ENCODE results near the gene SMAP2.
A peak's percentile ranks its signal among the peaks of the same experiment; 100 is the strongest.
"Not testable (repeated sequence)": the region's sequence is repeated elsewhere in the genome, so short reads cannot be mapped to it uniquely, and the experiment has no call there.

The SMAP2 gene

GRCh38 chr1:40373323-40374283 lies at the start of gene SMAP2:
SMAP2 (plus strand) TSS chr1:40373727; CDS start chr1:40374121, 394 bp downstream.
- H3K4me3 ChIP-seq (ENCODE audit: low read depth, low read length) = peak within 1 kb of the TSS; percentile 69

- H3K4me3 ChIP-seq (ENCODE audit: low read depth, low read length) = not testable (repeated sequence)
Measured at GRCh38 chr1:40331403-40331802, 42.1 kb upstream of the SMAP2 start.

DNA sequence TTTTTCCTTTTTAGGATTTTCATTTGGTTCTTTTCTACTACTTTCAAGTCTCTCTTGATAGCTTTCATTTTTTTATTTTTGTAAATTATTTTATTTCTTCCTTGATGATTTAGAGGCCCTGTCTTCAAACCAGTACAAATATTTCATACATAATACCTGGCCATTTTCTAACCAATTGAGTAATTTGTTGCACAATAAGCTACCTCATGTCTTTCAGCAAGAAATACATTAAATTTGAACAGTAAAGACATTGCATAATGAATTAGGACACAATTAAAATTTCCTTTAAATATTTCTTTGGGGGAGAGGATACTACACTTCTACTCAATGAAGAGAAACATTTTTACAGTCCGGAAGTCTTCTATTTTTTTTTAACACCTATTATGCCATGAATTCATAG lies 40.8 kb upstream of the SMAP2 start:
- no peak overlapping the region for H3K4me3 ChIP-seq (ENCODE audit: low read depth, low read length)

GRCh38 chr1:40337443-40337842 lies 36.1 kb upstream of the SMAP2 start:
- no peak overlapping the region for H3K4me3 ChIP-seq (ENCODE audit: low read depth, low read length)

GRCh38 chr1:40338745-40339419 lies 34.6 kb upstream of the SMAP2 start:
- H3K4me3 ChIP-seq (ENCODE audit: low read depth, low read length) = no peak overlapping the region

DNA sequence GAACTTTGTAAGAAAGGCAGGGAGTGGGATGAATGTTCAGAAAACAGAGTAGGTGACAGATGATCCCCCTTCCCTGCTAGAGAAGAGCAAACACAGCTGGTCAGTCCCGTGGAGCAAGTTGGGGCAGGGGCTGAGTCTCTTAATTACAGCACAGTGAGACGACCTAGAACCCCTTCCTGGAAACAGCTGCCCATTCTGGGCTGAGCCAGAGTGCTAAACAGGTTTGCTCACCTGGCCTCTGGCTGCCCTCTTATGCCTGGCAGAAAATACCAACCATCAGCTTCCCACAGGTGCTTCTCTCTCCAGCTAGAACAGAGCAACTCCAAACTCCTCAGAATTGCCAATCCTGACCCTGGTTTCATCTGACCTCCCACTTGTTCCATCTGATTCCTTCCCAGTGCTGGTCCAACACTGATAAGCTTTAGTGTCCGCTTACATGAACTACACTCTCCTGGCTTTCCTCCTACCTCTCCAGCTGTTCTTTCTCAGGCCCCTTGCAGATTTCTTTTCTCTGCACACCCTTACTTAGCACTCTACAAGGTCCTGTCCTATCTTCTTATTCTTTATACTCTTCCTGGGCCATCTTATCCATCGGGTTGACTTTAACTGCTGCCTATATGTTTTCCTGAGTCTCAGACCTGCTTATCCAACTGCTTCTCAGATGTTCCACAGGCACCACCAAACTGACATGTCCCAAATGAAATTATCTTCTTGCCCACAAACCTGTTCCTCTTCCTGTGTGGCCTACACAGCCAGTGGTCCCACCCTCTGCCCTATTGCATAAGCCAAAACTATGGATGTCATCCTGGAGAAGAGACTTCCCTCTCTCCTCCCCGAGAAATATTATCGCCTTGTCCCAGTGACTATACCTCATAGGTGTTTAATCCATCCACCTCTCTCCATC lies 33.9 kb upstream of the SMAP2 start:
- H3K4me3 ChIP-seq (ENCODE audit: low read depth, low read length) = no peak overlapping the region

GRCh38 chr1:40341491-40342380 lies 31.8 kb upstream of the SMAP2 start:
- no peak overlapping the region for H3K4me3 ChIP-seq (ENCODE audit: low read depth, low read length)

GRCh38 chr1:40342381-40342717 lies 31.2 kb upstream of the SMAP2 start:
- H3K4me3 ChIP-seq (ENCODE audit: low read depth, low read length) = not testable (repeated sequence)

GRCh38 chr1:40344597-40344996 lies 28.9 kb upstream of the SMAP2 start:
- H3K4me3 ChIP-seq (ENCODE audit: low read depth, low read length) = no peak overlapping the region

DNA sequence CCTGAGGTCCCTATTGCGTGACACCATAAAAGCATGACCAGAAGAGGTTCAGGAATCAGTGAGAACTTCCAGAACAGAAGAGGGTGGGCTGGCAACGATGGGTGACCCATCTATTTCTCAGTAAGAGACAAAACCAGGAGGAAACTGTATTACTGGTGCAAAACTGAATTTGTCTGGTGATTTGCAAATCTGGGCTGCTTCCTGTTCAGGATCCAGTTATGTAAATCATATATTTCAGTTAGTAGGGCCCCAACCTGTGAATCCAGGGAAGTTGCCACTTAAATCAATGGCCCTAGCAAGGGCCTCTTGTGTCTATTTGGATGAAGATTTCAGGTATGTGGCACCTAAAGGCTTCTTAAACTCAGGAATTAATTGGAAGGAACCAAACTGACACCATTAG lies 23.1 kb upstream of the SMAP2 start:
- H3K4me3 ChIP-seq (ENCODE audit: low read depth, low read length) = no peak overlapping the region

- no peak overlapping the region for H3K4me3 ChIP-seq (ENCODE audit: low read depth, low read length)
Measured at GRCh38 chr1:40351124-40351523, 22.4 kb upstream of the SMAP2 start.

DNA sequence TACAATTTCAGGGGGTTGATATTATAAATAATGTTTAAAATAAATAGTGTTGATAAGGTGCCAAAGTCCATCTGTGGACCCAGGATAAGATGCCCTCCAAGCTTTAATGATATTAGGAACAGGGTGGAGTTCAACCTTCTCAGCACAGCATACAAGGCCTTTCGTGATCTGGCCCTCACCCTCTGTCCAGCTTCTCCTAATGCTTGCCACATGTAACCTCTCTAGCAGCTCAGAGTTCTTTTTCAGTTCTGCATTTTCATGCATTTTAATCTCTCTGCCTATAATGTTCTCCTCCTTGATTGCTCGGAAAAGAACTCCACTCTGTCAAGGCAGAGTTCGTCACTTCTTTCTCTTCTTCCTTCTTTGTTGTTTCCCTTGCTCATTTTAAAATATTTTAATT lies 21.4 kb upstream of the SMAP2 start:
- no peak overlapping the region for H3K4me3 ChIP-seq (ENCODE audit: low read depth, low read length)

DNA sequence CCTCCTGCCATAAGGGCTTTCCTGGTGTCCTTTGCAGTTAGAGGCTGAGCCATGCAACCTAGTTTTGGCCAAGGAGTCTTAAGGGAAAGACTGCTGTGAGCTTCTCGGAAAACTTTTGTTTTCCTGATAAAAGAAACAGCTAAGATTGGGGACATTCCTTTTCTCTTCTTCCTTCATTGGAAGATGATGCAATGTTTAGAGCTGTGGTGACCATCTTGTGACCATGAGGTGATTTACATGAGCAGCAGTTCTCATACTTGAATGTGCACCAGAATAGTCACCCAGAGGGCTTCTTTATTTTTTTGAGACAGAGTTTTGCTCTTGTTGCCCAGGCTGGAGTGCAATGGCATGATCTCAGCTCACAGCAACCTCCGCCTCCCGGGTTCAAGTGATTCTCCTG lies 20.4 kb upstream of the SMAP2 start:
- no peak overlapping the region for H3K4me3 ChIP-seq (ENCODE audit: low read depth, low read length)

- H3K4me3 ChIP-seq (ENCODE audit: low read depth, low read length) = no peak overlapping the region
Measured at GRCh38 chr1:40357625-40358024, 15.9 kb upstream of the SMAP2 start.

DNA sequence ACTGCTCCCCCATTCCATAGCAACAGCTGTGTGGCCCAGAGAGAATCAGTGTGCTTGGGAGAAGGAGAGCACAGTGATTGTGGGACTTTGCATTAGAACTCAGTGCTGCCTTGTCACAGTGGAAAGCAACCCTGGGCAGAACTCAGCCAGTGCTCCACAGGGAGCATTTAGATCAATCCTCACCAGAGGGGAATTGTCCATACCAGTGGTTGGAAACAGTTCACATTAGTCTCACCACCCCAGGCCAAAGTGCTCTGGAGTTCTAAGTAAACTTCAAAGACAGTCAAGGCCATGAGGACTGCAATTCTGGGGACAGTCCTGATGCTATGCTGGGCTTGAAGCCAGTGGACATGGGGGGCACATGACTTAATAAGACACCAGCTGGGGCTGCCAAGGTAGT lies 12.9 kb upstream of the SMAP2 start:
- no peak overlapping the region for H3K4me3 ChIP-seq (ENCODE audit: low read depth, low read length)

DNA sequence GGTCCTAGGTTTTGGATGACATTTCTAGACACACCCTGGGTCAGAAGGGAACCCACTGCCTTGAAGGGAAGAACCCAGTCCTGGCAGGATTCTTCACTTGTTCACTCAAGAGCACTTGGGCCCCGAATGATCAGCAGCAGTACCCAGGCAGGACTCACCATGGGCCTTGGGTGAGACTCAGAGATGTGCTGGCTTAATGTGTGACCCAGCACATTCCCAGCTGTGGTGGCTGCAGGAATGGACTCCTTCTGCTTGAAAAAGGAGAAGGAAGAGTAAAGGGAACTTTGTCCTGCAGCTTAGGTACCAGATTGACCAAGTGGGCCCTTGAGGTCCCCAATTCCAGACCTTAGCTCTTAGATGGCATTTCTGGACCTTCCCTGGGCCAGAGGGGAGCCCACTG lies 12.3 kb upstream of the SMAP2 start:
- H3K4me3 ChIP-seq (ENCODE audit: low read depth, low read length) = no peak overlapping the region

DNA sequence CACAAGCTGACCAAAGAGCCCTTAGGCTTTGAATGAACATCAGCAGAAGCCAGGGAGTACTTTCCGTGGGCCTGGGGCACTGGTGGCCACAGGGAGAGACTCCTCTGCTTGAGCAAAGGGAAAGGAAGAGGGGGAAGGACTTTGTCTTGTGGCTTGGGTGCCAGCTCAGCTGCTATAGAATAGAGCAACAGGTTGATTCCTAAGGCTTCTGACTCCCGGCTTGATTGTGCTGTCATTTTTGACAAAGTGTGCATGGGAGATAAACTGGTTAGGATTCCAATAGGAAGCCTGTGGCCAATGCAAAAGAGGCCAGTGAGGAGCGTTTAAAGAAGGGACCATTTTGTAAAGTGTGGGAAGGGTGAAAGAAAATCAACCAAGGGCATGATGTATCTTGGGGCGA lies 11.9 kb upstream of the SMAP2 start:
- H3K4me3 ChIP-seq (ENCODE audit: low read depth, low read length) = no peak overlapping the region

GRCh38 chr1:40362199-40362598 lies 11.3 kb upstream of the SMAP2 start:
- no peak overlapping the region for H3K4me3 ChIP-seq (ENCODE audit: low read depth, low read length)

DNA sequence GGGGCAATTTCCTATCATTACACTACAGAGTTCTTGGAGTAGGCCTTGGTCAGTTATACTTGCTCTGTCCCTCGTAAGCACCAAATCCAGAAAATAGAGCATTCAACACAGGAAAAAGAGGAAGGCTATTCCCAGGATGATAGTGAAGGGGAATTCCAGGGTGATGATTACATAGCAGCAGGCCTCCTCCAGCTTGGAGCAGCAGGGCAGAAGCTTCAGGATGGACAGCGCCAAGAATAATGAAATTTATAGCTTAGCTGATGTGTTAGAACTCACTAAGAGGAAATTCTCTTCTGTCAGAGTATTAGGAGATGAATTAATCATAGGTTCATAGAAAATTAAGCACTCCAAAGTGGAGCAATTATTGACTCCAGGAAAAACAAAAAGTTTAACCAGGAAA lies 10.8 kb upstream of the SMAP2 start:
- no peak overlapping the region for H3K4me3 ChIP-seq (ENCODE audit: low read depth, low read length)

GRCh38 chr1:40363721-40364120 lies 9.8 kb upstream of the SMAP2 start:
- H3K4me3 ChIP-seq (ENCODE audit: low read depth, low read length) = no peak overlapping the region
